Measurements from ENCODE around the gene RANBP3.
"Not testable (repeated sequence)": the region's sequence is repeated elsewhere in the genome, so short reads cannot be mapped to it uniquely, and the experiment has no call there.

Gene RANBP3

DNA sequence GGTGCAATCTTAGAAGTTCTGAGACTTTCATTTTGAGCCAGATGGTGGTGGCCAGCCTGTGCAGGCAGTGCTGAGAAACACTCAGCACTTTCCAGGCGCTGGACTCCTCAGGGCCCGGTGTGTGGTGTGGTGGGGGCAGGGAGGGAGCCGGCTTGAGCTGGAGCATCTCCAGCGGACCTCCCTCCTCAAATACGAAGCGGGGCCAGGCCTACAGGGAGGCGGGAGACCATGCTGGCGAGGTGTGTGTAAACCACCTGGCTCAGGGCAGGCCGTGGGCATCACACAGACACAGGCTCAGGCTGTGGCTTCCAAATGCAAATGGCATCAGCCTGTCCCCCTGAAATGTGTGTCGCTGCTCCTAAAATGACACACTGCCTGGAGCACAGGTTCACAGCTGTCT, 33.3 kb upstream of the RANBP3 start:
- Mint-ChIP-seq H3K27ac (no peak overlapping the region), H3K36me3 (ENCODE audit: low read depth) (peaks cover 13% of the 10 kb centered on the region), H3K9me3 (no peaks in the 10 kb centered on the region), H3K4me3 (no peak overlapping the region), H3K4me1 (peaks cover 46% of the 10 kb centered on the region), H3K27me3 (ENCODE audit: low read depth, poor library complexity) (peaks cover under 1% of the 10 kb centered on the region)
- DNase-seq = no peak
- TF ChIP-seq, protein P1, sequence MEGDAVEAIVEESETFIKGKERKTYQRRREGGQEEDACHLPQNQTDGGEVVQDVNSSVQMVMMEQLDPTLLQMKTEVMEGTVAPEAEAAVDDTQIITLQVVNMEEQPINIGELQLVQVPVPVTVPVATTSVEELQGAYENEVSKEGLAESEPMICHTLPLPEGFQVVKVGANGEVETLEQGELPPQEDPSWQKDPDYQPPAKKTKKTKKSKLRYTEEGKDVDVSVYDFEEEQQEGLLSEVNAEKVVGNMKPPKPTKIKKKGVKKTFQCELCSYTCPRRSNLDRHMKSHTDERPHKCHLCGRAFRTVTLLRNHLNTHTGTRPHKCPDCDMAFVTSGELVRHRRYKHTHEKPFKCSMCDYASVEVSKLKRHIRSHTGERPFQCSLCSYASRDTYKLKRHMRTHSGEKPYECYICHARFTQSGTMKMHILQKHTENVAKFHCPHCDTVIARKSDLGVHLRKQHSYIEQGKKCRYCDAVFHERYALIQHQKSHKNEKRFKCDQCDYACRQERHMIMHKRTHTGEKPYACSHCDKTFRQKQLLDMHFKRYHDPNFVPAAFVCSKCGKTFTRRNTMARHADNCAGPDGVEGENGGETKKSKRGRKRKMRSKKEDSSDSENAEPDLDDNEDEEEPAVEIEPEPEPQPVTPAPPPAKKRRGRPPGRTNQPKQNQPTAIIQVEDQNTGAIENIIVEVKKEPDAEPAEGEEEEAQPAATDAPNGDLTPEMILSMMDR (IDR thresholded peaks at IDR 0.05) = no peak

DNA sequence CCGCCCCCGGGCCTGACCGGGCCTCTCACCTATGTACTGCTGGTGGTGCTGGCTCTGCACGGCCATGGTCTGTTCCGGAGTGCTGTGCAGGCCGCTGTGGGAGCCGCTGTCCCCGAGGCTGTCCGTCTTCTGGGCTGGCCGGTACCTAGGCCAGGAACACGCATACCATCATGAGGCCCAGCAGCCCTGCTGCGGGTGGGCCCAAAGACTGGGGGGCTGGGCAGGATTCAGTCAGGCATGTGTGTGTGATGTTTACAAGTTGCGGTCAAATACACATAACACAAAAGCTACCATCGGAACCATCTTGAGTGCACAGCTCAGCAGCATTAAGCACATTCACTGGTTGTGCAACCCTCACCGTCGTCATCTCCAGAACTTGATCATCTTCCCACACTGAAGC, 32.2 kb upstream of the RANBP3 start:
- Mint-ChIP-seq H3K27me3 (ENCODE audit: low read depth, poor library complexity) (no peaks in the 10 kb centered on the region), H3K36me3 (ENCODE audit: low read depth) (peaks cover 15% of the 10 kb centered on the region), H3K27ac (no peak overlapping the region), H3K4me3 (no peak overlapping the region), H3K4me1 (peaks cover 46% of the 10 kb centered on the region), H3K9me3 (no peaks in the 10 kb centered on the region)
- DNase-seq = no peak
- TF ChIP-seq, protein P1 (IDR thresholded peaks at IDR 0.05) = no peak

DNA sequence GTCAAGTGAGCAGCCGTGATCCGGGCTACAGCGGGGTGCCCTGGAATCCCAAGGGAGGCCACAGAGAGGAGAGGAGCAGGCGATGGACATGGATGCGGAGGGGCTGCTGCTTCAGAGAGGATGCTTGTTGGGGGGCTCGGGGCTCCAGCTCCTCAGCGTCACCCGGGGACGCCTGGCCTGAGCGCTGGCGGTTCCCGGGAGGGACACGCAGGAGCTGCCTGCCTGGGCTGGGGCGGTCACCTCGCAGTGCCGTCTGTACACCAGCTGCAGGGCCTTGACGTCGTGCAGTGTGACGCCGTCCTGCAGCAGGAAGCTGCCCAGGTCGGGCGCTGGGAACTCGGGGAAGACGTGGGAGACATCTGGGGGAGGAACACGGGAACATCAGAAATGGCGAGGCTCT, 29.9 kb upstream of the RANBP3 start:
- H3K36me3 Mint-ChIP-seq (ENCODE audit: low read depth) = peaks cover 28% of the 10 kb centered on the region
- peaks cover 26% of the 10 kb centered on the region for H3K4me1 Mint-ChIP-seq
- no peak overlapping the region for H3K4me3 Mint-ChIP-seq
- DNase-seq = no peak
- H3K9me3 Mint-ChIP-seq = no peaks in the 10 kb centered on the region
- TF ChIP-seq, protein P1 (IDR thresholded peaks at IDR 0.05) = no peak
- H3K27ac Mint-ChIP-seq = peak overlapping the region; percentile 84
- H3K27me3 Mint-ChIP-seq (ENCODE audit: low read depth, poor library complexity) = peaks cover 3% of the 10 kb centered on the region

DNA sequence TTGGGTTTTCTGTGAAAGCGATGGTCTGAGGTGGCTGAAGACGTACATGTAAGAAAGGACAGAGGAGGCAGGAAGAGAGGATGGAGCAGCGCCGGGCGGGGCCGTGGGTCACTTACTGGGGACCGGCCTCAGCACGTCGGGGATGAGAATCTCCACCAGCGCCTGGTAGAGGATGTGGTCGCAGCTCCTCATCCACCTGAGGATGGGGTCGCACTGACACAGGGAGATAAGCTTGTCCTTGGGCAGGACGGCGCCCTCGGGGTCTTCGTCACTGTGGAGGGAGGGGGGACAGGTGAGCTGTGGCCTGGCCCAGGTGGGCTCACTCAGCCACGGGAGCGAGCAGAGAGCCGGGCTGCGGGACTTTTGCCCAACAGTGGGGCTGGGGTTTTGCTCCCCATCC, 29.0 kb upstream of the RANBP3 start:
- Mint-ChIP-seq H3K36me3 (ENCODE audit: low read depth) (peaks cover 32% of the 10 kb centered on the region), H3K27ac (no peak overlapping the region), H3K4me3 (no peak overlapping the region), H3K4me1 (peaks cover 17% of the 10 kb centered on the region), H3K27me3 (ENCODE audit: low read depth, poor library complexity) (peaks cover 8% of the 10 kb centered on the region), H3K9me3 (no peaks in the 10 kb centered on the region)
- DNase-seq = no peak
- TF ChIP-seq, protein P1 (IDR thresholded peaks at IDR 0.05) = no peak

DNA sequence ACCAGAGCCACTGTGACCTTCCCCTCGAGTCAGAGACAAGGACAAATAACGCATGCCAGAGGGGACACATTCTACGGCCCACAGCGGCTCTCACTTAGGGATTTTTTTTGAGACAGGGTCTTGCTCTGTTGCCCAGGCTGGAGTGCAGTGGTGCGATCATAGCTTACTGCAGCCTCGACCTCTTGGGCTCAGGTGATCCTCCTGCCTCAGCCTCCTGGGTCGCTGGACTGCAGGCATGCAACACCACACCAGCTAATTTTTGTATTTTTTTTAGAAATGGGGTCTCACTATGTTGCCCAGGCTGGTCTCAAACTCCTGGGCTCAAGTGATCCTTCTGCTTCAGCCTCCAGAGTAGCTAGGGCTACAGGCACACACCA, 28.1 kb upstream of the RANBP3 start:
- H3K27ac Mint-ChIP-seq; H3K4me1 Mint-ChIP-seq; H3K27me3 Mint-ChIP-seq (ENCODE audit: low read depth, poor library complexity); H3K4me3 Mint-ChIP-seq; DNase-seq; H3K9me3 Mint-ChIP-seq: not testable (repeated sequence)
- peaks cover 35% of the 10 kb centered on the region for H3K36me3 Mint-ChIP-seq (ENCODE audit: low read depth)

DNA sequence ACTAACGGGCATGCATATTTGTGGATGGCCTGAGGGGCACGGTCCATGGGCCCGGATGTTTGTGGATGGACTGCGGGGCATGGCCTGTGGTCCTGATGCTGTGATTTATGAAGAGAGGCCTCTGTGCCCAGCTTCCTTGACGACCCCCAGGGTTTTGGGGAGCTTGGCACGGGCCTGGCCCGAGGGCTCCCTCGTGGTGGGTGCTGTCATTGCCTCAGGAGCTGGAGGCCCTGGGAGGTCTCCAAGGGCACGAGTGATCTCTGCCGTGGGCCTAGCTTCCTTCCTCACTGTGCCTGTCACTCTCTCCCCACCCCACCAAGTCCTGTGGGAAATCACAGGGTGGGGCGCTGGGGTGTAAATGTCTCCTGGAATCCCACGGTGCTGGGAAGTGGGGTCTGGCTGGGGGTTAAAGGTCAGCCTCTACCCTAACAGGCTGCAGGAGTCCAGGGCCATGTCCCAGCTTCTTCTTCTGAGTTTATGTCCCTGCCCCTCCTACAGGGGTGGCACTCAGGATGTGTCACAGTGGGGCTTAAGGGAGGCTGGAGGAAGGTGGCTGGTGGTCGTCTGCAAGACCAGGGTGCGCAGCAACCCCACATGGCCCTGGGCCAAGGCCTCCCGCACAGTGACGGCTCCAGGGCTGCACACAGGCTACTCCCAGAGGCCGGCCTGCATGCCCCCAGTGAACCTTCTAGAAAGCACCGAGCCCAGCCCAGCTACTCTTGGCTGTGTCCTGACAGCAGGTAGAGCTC, 27.6 kb upstream of the RANBP3 start:
- H3K4me3 Mint-ChIP-seq = no peak overlapping the region
- no peak for DNase-seq
- H3K4me1 Mint-ChIP-seq = peaks cover 6% of the 10 kb centered on the region
- peaks cover 40% of the 10 kb centered on the region for H3K36me3 Mint-ChIP-seq (ENCODE audit: low read depth)
- TF ChIP-seq, protein P1 (IDR thresholded peaks at IDR 0.05) = no peak
- peaks cover 8% of the 10 kb centered on the region for H3K27me3 Mint-ChIP-seq (ENCODE audit: low read depth, poor library complexity)
- peaks cover 8% of the 10 kb centered on the region for H3K9me3 Mint-ChIP-seq
- no peak overlapping the region for H3K27ac Mint-ChIP-seq

All from nephron progenitor cell (in vitro differentiated cells).